Limb (tissue), 2 donors: ENCODE data around the gene RERE.

Source experiments
- DNase-seq, 2 donors: peaks; one replicate each; pipeline ENCODE4 v3.0.0-alpha.2; 2016; ENCODE audit errors: extremely low spot score in 2 of 2

The RERE gene

DNA sequence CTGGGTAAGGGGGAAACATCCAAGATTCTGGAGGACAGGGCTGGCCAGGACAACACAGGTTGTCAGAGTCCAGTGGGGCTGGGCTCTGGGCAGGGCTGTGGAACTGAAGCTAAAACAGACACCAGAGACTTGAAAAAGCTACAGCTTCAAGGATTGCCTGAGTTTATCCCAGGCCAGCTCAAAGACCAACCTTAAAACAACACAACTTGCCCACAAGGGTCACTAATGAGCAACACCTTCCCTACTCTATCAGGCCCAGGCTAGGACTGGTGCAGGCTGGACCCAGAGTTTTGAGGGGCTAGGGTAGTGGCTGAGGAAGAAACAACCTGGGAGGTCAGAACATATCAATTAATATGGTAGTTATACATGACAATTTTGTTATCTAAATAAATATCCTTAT is 338.9 kb downstream of the RERE start:
- no peak for DNase-seq

DNA sequence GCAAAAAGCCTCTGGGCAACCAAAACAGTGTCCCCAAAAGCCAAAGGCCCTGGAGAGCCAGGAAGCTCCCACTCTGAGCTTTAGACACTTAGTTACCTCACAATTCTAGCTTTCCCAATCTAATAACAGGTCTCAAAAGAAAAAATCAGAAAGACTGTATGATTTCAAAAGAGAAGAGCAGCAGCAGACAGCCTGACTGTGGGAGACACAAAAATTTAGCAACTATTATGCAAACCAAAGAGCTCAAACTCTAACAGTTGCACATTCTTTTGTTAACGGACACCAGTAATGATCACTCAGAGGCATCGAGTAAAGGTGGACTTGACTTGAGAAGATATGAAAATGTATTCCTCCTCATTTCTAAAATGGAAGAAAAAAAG is 339.5 kb downstream of the RERE start:
- no peak for DNase-seq

DNA sequence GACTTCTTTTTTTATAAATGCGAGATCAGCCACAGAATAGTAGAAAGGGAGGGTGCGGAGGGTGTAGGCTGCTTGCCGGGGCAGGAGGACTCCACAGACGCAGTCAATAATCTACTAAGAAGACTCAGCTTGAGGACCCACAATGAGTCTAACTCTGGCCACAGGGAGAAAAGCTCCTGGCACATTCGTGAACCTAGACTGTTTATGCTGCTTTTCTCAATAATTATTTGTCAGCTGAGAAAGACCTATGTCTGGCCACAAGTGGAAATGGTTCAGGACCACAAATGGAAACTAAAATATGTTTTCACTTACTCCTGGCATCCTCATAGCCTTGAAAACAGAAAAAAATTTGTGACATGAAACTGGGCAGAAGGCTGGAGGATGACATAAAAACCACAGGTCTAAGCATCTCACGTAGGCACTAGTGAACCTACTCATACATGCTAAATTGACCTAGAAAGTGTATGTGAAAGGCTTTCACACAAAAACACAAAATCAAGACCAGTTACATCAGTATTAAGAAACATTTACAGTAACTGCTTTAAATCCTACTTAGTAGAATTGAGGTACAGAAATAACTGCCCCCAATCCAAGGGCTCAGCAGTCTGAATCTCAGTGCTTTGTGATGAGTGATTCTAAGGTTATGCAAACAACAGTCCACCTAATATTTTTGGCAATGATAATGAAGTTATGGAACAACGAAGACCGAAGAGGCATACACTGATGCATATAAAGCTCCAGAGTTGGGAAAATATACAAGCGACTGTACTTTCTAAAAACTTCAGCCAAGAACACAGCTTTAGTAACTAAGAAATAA is 340.1 kb downstream of the RERE start:
- no peak for DNase-seq

DNA sequence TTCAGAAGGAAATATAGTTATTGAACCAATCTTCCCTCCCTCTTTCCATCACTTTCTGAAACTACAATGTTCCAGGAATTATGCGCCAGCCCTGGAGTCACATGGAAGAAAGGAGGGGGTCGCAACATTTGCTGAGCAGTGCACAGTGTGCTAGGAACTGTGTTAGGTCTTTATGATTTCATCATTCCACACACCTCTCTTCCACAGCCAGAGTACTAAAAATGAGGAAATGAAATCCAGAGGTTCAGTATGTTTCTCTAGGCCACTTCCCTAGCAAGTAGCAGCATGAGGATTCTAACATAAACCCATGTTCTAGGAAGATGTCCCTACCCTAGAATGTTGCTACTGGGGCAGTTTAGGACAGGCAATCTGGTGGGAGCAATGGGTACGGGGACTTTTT is 341.4 kb downstream of the RERE start:
- DNase-seq: peak in 1 of 2 donors; percentile 19

DNA sequence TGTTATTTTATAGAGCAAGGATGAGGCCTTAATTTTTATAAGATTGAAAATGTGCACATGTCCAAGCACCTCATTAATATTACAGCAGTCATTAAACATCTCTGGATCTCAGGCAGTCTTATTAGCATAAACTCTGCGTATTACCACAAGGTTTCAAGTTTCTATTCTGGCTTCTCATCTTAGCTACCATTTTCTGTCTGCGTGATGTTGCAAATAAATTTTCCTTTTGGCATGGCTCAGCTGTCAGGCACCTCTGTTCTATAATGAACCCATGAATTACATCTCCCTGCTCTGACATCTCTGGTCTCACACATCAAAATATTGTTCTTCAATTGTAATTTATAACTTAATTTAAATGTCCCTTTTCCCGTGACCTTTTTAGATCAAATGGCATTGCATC is 343.1 kb downstream of the RERE start:
- DNase-seq: no peak

DNA sequence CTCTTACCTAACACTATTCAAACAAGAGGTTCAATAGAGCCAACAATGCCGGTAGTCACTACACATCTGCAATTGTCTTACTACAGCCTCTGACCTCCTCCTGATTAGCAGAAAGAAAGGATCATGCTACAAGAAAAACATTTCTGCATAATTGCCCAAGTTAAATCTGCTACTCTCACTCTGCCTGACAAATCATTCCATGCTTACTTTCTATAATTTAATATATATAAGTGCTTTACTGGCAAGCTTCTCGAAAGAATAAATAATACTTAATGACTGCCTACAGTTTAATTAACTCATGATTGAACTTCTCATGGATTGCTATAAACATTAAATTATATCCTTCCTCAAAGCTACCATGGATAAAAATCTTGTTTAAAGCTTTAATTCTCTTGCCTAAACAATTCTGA is 343.5 kb downstream of the RERE start:
- DNase-seq: no peak

DNA sequence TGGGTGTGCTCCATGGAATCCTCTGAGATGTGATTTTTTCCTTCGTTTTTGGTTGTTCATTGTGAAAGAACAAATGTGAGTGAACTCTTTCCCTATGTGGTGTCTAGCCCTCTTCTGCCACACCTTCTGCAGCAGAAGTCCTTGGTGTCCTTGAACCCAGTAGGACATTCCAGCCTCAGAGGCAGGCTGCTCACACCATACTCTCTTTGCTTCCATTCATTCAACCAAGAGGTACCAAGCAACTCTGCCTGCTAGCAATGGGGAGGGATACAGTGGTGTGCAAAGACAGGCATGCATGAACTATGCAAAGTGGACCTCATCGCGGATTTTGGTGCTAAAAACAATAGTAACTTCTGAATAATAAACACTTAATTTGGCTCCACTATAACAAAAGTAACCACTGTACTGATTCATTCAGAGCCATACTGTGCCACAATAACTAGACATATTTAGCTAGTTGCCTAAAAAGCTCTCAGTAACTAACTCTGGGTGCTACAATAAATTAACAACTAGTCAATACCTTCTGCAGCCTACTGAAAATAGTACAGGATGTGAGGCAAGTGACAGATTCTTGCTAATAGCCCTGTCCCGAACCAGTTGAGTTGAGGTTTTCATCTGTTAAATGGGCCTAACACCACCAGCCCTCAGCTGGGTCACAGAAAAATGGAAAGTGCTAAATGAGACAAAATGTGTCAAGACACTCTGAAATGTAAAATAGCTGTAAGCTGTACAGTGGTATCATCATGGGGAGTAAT is 344.1 kb downstream of the RERE start:
- no peak for DNase-seq

DNA sequence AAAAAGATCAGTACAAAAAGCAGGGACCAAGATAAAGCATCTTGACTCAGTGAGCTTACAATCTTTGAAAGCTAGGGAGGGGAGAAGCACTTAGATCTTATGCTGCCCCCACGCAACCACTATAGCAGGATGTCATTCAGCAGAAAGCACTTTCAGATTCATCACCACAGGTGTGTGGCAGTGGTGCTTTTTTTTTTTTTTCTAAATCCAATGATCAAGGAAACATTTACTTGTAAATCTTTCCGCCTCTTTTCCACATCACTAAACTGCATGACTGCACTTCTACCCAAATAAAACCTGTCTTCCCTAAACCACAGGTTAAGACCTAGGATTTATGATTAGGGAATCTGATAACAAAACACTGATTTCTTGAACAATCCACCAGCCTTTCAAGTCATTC is 344.8 kb downstream of the RERE start:
- no peak for DNase-seq

DNA sequence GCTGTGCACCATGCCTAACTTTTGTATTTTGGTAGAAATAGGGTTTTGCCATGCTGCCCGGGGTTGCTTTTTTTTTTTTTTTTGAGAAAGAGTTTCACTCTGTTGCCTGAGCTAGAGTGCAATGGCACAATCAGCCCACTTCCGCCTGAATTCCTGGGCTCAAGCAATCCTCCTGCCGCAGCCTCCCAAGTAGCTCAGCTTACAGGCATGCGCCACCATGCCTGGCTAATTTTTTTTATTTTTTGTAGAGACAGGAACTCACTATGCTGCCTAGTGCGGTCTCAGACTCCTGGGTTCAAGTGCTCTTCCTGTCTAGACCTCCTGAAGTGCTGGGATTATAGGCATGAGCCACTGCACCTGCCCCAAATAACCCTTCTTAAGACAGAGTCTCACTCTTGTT is 346.0 kb downstream of the RERE start:
- DNase-seq: peak in 1 of 2 donors; percentile 1

DNA sequence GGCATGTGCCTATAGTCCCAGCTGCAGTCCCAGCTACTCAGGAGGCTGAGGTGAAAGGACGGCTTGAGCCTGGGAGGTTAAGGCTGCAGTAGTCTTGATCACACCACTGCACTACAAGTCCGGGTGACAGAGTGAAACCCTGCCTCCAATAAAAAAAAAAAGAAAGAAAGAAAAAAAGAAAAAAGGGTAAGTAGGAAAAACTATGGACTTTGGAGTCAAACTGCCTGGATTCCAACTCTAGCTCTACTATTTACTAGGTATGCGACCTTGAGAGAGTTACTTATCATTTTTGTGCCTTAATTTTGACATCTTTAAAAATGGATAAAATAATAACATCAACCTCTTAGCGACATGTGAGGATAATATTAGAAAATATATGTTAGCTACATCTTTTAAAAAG is 348.7 kb downstream of the RERE start:
- no peak for DNase-seq

DNA sequence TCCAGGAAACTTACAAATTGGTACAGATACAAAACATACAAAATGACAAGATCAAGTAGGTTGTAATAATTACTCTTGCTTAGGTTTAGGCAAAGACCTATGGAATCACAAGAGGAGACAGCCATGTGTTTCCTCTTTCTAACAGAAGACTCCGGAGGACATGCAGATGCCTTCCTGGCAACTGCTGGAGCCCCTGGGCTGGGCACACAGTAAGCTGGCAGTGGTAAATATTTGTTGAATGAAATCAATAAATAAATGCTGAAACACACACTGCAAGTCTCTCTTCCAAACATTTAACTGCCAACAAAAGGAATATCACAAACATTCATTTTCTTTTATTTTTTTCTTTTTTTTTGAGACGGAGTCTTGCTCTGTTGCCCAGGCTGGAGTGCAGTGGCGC is 350.1 kb downstream of the RERE start:
- DNase-seq: no peak

DNA sequence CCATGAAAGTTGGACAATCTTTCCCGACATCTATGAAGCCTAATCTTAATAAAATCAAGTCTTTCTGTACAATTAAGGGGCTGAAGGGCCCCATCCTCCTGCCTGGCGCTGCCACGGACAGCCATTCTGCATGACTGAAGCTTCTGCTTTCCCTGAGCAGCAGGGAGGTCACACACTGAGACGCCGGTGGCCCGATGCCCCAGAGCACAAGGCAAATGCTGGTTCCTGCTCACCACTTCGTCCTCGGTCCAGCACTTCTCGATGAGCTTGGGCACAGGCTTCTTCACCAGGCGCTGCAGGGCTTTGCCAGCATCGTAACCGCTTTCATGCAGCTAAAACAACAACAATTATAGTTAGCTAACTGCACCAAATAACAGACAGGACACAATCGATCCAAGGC is 351.7 kb downstream of the RERE start:
- no peak for DNase-seq

DNA sequence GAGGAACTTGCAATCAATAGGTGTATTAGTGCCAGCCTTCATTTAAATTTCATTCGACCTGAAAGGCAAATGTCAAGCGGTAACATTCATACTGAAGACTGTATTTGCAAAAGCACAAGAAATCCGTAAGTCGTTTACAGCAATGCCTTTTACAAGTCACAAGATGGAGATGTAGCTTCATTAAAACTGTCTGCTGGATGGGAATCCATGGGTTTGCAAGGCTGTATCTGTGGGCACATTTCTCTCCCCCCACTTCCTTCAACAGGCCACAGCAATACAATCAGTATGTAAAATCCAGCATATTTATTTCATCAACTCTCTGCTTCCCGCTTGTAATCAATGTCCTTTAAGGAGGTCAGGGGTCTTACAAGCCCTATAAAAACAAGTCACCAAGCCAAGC is 352.4 kb downstream of the RERE start:
- no peak for DNase-seq

DNA sequence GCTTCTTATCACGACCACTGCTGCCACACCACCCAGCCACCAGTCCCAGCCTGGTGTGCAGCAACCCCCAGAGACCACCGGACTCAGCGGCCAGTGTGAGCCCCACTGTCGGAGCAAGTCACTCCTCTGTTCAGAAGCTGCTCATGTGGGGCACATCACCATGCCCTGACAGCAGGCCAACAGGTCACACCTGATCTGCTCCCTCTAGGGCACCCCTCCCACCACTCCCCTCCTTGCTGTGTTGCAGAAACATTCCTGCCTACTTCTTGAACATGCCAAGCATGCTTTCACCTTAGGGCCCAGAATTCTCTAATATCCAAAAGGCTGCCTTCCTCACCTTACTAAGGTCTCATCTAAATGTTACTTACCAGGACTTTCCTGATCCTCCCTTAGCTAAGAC is 353.1 kb downstream of the RERE start:
- no peak for DNase-seq

DNA sequence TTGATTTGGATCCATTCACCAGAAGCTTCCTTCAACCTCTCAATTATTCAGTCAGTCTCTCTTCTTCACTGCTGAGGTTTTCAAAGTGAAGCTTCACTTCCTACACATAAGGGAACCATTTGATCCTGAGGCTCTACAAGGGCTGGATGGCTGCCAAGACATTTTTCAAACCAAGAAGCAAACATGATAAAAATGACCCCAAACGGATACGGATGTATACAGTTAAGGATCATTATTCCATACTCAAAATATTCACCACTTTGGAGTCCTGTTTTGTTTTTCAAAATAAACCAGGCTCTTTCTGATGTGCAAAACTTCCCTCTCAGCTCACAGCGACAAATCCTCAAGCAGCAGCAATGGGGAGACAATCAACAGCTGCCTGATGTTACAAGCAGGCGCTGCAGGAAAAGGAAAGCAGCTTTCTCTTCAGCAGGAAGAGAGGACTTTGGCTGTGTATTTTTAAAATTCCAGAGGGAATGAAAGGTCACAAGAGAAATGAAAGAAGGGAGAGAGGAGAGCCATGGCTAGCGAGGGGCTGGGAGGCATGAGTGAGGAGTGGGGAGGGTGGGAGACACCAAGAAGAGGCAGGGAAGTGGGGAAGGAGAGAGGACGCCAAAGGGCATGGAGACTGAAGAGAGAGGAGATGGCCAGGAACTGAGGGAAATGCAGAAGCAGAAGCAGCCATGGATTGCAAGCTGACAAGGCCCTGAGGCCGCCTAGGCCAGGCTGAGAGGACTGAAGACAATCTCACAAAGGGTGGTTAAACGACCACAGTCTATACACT is 354.1 kb downstream of the RERE start:
- peak; percentile 41 to 73 for DNase-seq

DNA sequence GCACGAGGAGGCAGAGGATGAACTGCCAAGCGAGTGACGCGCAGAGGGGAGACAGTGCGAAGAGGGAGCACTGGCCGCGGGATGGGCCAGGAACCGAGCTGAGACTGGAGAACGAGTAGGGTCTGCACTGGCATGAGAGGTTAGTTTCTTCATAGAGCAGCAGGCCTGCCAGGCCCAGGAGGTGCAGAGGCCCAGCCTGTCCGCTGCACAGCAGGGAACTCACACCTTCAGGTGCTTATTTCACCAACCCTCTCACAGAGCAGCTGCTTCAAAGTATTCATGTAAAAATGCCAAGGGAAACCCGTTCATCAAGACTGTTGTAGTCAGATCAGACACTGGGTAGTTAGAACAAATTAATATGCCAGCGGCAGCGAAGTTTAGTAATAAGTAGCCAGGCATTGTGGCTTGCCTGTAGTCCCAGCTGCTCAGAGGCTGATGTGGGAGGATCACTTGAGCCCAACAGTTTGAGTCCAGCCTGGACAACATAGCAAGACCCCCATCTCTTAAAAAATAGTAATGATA is 355.0 kb downstream of the RERE start:
- no peak for DNase-seq

DNA sequence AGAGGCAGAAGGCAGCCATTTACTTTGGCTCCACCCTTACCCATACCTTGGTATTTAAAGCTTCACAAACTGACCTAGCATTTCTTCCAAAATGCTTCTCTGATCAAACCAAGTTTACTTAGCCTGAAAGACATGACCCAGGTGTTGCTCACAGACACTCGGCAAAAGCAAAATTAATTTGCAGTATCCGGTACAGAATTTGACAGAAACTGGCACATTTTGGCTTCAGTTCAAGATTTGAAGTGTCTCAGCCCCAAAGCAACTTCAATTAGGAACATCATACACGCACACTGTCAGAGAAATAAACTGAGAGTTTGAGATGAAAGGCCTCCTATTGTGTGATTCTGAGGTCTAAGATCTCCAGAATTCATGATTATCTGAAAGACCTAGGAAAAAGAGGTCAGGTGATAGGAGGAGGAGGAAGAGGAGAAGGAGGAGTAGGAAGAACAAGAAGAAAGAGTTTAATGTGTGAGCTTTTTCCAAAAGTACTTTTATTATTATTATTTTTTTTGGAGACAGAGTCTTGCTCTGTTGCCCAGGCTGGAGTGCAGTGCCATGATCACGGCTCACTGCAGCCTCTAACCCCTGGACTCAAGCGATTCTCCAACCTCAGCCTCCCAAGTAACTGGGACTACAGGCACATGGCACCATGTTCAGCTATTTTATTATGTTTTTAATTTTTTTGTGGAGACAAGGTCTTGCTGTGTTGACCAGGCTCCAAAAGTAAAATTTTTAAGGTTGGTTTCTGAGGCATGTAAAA is 355.9 kb downstream of the RERE start:
- DNase-seq: no peak

DNA sequence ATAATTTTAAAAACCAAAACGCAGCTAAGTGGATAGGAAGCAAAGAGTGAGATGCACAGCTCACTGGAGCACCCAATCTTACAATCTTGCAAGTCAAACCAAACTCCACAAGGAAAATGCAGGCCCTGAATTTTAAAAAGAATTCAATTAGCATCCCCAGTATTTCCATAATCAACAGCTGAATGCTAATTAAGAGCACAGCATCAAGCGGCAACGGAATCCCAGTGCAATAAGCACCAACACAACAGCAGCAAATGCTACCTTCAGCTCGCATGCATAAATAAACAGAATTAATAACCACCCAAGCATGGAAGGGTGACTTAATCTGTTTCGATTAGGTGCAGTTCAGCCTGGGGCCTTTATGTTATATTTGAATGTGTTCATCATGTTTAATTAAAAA is 356.7 kb downstream of the RERE start:
- DNase-seq: no peak

DNA sequence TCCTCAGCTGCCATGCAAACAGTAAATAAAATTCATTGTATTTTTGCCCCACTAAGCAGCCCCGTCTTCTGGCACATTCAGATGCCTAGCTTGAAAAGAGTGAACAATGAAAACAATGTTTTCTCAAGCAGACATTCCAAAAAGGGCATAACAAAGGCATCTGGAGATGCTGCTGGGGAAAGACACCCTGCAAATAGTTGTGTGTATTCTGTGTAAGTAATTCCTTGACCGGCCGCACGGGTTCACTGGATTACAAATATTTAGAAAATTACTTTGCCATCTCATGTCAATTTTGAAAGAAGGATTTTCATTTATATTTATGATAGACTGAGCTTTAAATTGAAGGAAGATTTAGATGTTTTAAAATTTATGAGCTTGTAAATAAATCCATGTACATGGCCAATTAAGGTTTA is 357.3 kb downstream of the RERE start:
- DNase-seq: no peak

DNA sequence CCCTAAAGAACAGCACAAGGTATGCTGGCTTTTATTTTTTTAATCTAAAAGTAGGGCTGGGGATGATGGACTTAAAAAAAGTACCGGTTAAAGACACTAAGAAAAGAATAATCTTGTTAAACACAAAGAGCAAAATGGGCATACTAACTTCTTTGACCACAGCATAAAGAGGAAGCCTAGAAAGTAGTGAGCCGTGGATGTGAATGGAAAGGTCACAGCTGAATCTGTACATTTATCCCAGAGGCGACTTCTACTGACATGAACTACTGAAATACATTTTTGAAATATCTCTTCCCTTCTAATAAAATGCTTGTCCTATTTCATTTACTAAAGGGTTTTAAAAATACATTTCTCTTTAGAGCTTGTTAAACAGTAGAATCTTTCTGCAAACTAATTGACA is 358.8 kb downstream of the RERE start:
- DNase-seq: no peak

DNA sequence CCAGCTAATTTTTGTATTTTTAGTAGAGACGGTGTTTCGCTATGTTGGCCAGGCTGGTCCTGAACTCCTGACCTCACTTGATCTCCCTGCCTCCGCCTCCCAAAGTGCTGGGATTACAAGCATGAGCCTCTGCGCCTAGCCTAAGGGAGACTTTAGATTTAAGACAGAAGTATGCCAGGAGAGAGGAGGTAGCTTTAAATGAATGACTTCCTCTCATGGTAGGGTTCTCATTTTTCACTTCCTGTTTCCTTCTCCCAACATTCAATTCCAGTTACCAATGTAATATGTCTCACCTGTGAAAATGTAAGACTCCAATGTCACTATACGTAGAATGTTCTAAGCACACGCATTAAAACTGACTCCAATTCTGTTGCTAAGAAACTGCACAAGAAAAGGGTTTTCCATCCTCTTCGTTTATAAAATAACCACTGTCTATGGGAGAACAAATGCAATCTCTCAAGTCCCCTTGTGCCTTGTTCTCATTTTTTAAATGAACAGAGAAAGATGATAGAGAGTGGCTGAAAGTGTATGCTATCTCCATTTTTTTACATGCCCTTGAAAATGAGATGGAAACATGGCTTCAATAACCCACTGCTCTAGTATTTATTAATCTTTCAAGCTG is 359.6 kb downstream of the RERE start:
- DNase-seq: no peak
